IPS-18c (cell line): Measurements from ENCODE around the gene CCDC185.

Source experiments
- H3K4me3 ChIP-seq: 2 replicates; pipeline ENCODE4 v1.7.0; 2013; ENCODE audit warnings: low read depth, mild to moderate bottlenecking, low read length, moderate library complexity; ENCODE audit not compliant: insufficient read depth
- H3K9me3 ChIP-seq: one replicate; pipeline ENCODE4 v1.6.1; 2013; ENCODE audit warnings: mild to moderate bottlenecking, low read length, moderate library complexity; ENCODE audit not compliant: control insufficient read depth, insufficient read depth

The CCDC185 gene

DNA sequence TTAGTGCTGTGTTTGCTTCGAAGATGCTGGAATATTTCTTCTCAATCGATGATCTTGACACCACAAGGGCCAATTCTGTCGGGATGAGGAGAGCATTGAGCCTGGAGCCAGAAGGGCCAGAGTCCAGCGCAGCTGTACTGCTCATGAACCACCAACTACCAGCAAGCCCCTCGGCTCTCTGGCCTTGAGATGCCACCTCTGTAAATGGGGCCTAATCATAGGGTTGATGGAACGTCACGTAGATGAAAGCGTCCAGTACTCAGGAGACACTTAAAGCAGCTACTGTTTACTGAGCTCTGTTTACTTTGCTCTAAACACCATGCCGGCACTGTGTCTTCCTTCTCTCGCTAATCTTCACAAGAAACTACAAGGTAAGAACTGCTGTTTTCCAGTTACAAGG is 26.3 kb downstream of the CCDC185 start:
- H3K9me3 ChIP-seq = no peaks in the 10 kb centered on the region

DNA sequence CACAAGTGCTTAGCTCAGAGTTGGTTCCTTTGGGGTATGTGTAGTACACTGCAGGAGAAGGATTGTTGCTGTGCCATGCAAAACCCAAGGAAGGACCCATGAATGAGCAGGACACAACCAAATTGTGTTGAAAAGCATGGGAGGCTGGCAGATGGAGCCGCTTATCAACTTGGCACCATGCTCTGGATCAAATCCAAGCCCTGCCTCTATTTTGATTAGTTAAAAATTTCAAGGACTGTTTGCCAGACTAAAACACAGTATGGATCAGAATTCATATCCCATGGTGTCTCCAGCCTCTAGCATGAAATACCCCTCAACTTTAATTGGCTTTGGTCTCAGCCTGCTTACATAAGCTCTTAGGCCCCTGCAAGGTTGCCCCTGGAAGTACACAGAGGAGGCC is 27.8 kb downstream of the CCDC185 start:
- H3K9me3 ChIP-seq = no peaks in the 10 kb centered on the region
- no peak overlapping the region for H3K4me3 ChIP-seq

More for the DNA sequence above, 26.3 kb downstream of the CCDC185 start:
- H3K4me3 ChIP-seq = no peak overlapping the region

DNA sequence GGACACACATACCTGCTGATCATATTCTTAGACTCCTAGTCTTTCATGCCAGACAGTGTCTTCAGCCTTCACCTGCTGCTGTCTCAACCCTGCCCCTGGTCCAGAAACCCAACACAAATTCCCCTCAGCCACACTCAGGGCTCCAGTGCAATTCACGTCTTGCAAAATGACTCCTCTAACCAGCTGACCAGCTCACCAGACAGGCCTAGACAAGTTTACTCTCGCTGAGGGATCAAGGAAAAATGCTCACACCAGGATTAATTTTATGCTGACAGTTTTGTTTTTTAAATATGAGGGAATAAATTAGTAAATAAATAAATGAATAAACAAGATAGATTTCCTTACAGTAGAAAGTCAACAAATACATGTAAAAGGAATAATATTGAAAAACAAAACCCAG is 28.5 kb downstream of the CCDC185 start:
- no peak overlapping the region for H3K4me3 ChIP-seq
- no peaks in the 10 kb centered on the region for H3K9me3 ChIP-seq

DNA sequence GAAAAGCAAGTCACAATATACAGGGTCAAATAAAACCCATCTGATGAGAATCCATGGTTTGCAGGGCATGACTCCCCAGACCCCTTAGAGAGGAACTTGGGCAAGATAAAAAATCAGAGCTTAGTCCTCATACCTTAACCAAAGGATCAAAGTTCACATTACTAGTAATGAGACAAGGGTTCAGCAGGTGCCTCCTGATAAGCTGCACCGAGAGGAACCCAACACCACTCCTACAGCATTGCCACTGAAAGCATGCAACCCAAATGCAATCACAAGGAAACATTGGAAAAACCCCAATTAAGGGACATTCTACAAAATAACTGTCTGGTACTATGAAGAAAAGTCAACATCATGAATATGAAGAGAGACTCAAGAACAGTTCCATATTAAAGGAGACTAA is 29.7 kb downstream of the CCDC185 start:
- Histone ChIP-seq H3K4me3 (no peak overlapping the region), H3K9me3 (no peaks in the 10 kb centered on the region)

DNA sequence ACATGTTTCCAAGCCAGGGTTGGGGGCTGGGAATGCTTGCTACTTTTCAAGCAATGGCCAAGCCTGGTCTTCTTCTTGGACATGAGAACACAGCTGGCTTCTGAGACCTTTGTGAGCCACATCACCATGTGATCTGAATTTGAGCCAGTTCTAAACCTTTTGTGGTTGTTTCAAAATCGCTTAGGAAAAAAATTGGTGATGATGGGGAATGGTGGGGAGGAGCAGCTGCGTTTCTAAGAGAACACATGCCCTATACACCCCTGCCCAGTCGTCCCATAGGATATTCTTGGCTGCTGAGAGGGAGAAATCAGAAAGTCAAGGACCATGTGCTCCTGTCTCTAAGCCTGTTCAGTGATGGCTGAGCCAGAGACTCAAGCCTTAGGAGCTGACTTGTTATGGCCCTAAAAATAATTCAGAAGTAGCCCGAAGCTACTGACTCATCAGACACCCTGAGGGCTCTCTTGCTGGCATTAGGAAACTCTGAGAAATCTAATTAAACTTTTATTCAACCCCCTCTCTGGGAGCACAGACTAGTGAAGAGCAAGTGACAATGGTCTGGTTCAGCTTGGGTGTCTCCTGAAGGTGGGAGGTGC is 30.5 kb downstream of the CCDC185 start:
- Histone ChIP-seq H3K4me3 (no peak overlapping the region), H3K9me3 (no peaks in the 10 kb centered on the region)

DNA sequence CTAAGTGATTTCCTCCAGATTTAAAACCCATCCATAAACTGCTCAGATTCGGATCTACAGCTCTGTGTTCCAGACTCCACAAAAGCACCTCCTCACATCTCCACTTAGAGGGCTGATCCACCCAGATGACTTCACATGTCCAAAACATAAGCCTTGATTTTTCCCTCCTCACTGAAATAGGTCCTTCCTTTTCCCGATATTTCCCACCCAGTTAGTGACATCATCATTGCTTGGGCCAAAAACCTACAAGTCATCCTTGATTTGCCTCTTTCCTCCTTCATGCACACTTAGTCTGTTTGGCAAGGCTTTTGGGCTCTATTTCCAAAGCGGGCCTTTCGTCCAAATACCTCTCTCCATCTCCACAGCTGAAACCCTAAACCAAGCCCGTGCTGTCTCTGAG is 32.3 kb downstream of the CCDC185 start:
- Histone ChIP-seq H3K9me3 (no peaks in the 10 kb centered on the region), H3K4me3 (no peak overlapping the region)

DNA sequence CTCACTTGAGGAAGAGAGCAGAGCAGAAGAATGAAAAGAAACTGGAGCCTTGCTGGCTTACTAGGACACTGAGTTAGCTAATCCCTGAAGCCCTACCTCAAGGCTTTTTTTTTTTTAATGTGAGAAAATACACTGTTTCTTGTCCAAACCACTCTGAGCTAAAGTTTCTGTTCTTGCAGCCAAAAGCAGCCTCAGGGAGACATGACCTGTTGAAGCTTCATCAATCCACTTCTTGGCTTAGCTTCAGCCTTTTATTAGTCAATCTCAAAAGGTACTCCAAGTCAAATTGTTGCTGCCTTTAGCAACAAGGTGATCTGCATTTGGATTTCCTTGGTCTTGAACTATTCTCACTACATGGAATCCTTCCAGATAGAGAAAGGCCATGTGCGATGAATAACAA is 33.7 kb downstream of the CCDC185 start:
- no peaks in the 10 kb centered on the region for H3K9me3 ChIP-seq
- no peak overlapping the region for H3K4me3 ChIP-seq

DNA sequence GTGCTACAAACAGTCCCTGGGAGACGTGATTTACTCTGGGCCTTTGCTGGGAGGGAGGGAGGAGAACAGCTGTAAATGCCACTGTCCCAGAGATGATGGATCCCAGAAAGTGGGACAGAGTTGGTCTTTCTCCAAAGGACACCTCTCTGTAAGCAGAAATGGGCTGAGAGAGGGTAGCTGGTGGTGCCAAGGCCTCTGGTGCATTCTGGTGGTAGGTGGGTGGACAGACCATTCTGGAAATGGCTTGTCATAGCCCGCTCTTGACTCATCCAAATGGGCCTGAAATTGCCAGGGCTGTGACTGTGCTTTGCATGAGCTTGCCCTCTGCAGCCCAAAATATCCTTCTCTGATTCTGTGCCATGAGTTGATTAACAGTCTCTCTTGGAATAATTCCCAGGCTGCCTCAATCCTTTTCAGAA is 36.1 kb downstream of the CCDC185 start:
- no peaks in the 10 kb centered on the region for H3K9me3 ChIP-seq
- no peak overlapping the region for H3K4me3 ChIP-seq

DNA sequence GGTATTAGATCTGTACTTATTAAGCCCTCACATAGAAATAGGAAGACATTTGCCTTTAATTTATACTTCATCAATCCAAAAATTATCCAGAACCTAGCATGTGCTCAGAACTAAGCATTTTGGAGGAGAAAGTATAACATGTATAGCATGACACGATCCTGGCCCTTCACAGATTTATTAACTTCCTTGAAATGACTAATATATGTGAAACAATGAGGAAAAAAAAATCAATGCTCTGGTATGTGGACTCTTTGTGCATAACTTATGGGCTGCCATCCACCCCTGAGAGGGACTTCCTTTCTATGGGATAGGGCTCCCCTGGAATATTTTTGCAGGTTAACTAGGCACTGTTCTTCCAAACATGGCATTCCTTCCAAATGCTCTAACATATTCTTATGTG is 36.6 kb downstream of the CCDC185 start:
- Histone ChIP-seq H3K9me3 (no peaks in the 10 kb centered on the region), H3K4me3 (no peak overlapping the region)

DNA sequence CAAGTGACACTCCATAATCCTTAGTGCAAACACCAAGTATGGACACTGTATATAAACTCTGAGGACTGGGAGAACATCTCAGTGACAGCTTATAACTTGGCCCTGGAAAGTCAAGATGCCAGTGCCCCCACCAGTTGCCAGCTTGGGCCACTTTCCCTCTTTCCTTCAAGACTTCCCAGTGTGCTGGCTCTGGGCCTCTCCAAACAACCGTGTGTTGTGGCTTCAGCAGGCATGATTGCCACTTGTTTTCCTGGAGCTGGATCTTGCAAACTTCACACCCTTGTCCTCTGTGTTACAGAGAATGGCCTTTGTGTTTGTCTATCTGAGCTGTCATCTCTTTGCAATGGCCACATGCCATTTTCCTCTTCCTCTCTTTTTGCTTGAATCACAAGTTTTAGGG is 37.0 kb downstream of the CCDC185 start:
- Histone ChIP-seq H3K4me3 (no peak overlapping the region), H3K9me3 (no peaks in the 10 kb centered on the region)

DNA sequence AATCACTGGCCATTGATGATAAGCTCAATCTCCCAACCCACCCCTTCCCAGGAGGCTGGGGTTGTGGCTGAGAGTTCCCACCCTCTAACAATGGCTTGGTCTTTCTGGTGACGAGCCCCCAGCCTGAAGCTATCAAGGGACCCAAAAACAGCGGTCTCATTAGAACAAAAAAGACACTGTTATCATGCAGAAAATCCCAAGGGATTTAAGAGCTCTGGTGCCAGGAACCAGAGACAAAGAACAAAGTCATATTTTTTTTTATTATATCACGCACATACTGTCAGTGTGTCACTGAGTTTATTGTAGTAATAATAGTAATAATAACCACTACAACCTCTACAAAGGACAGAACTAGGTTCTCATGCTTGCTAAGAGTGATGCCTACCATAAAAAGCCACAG is 43.9 kb downstream of the CCDC185 start:
- Histone ChIP-seq H3K4me3 (no peak overlapping the region), H3K9me3 (peaks cover 2% of the 10 kb centered on the region)

DNA sequence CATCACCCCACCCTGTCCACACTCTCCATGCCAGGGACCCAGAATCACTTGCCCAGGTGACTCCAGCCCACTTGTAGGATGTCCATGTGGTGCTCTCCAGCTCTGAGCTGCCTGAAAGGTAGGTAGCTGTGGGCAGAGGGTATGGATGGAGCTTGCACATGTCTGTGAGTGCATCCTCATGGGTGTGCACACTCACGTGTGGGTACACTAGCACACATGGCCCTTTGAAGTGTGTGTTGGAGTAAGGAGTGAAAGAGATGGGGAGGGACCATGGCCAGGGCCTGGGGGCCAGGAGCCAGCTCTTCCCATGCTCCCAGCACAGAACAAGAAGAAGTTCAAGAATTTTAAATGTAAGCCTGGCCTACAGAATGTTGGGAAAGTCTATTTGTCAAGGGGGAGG is 50.2 kb downstream of the CCDC185 start:
- Histone ChIP-seq H3K4me3 (no peak overlapping the region), H3K9me3 (peaks cover 5% of the 10 kb centered on the region)

DNA sequence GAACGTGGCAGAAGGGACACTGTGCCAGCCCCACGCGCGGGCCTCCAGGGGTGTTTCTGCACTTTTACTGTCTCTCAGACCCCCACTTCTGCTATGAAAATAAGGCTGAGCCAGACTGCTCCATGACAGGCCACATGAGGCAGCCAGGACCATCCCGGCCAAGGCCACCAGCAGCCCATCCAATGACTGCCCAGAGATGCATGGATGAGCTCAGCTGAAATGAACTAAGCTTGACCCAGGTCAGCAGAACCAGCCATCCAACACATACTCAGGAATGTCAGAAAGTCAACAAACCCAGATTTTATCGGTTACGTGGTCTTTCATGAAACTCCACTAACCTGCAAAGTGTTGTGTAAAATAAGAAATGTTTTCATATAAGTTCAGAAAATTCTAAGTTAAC is 51.2 kb downstream of the CCDC185 start:
- no peak overlapping the region for H3K4me3 ChIP-seq
- H3K9me3 ChIP-seq = peaks cover 5% of the 10 kb centered on the region
